ENCODE measurements around the gene TNFRSF21. TPM values are rescaled to one million over a fixed set of nuclear protein-coding genes. Genes with fewer than 3 reads are reported as not detected.

TNFRSF21 gene
- total RNA-seq, 1 experiment from 2014 or later = 106 TPM

GRCh38 chr6:47323321-47323720 is 13.6 kb upstream of the TNFRSF21 start:
- H3K4me3 ChIP-seq (ENCODE audit: low read length) = no peak overlapping the region
- no peak overlapping the region for H2AFZ ChIP-seq (ENCODE audit: low read length)
- BruUV-seq (replicated peaks) = no TSS peak
- no peaks in the 10 kb centered on the region for H3K36me3 ChIP-seq (ENCODE audit: low read depth, low read length)
- H4K20me1 ChIP-seq (ENCODE audit: low read length) = no peaks in the 10 kb centered on the region
- TF ChIP-seq EZH2phosphoT487 (IDR thresholded peaks at IDR 0.05; ENCODE audit: borderline replicate concordance, low read length) (no peak), CTCF (conservative IDR thresholded peaks at IDR 0.05; ENCODE audit: low read depth, low read length) (no peak), EZH2 (IDR thresholded peaks at IDR 0.05; ENCODE audit: low read length, unreplicated experiment) (no peak)
- H3K4me1 ChIP-seq (ENCODE audit: insufficient read depth, low read length) = no peaks in the 10 kb centered on the region
- H3F3A ChIP-seq (ENCODE audit: low read length, unreplicated experiment) = no peaks in the 10 kb centered on the region
- ChIA-PET POLR2A (ENCODE audit: unreplicated experiment) (no interaction called here), CTCF (no interaction called here)
- no peaks in the 10 kb centered on the region for H3K27me3 ChIP-seq (ENCODE audit: low read length)
- H3K79me2 ChIP-seq (ENCODE audit: low read length) = no peaks in the 10 kb centered on the region
- intact Hi-C loops (cut with micrococcal nuclease) = no loop called here
- H3K4me2 ChIP-seq (ENCODE audit: low read length) = no peak overlapping the region
- ATAC-seq = no peak
- no peaks in the 10 kb centered on the region for H3K9me2 ChIP-seq (replicated peaks; ENCODE audit: low read length)
- H3K9me3 ChIP-seq (ENCODE audit: low read length) = no peaks in the 10 kb centered on the region
- H3K9ac ChIP-seq (ENCODE audit: low read length) = no peak overlapping the region
- H3K27ac ChIP-seq (ENCODE audit: low read length) = no peak overlapping the region
- DNase-seq = no peak

- H2AFZ ChIP-seq (ENCODE audit: low read length) = no peak overlapping the region
- CTCF ChIA-PET = interaction anchor here (0.6 kb wide), 1 partner anchor 59 kb away, joined by 3 read pairs; no protein-coding TSS in a partner anchor
Observed at GRCh38 chr6:47321577-47321976, 11.9 kb upstream of the TNFRSF21 start.

More at GRCh38 chr6:47321577-47321976, 11.9 kb upstream of the TNFRSF21 start:
- Histone ChIP-seq H3F3A (ENCODE audit: low read length, unreplicated experiment) (no peaks in the 10 kb centered on the region), H3K9me3 (ENCODE audit: low read length) (no peaks in the 10 kb centered on the region), H3K79me2 (ENCODE audit: low read length) (no peaks in the 10 kb centered on the region), H3K36me3 (ENCODE audit: low read depth, low read length) (no peaks in the 10 kb centered on the region), H3K4me3 (ENCODE audit: low read length) (no peak overlapping the region), H3K27me3 (ENCODE audit: low read length) (no peaks in the 10 kb centered on the region), H3K4me1 (ENCODE audit: insufficient read depth, low read length) (no peaks in the 10 kb centered on the region), H3K9me2 (replicated peaks; ENCODE audit: low read length) (no peaks in the 10 kb centered on the region), H3K9ac (ENCODE audit: low read length) (no peak overlapping the region), H4K20me1 (ENCODE audit: low read length) (no peaks in the 10 kb centered on the region), H3K4me2 (ENCODE audit: low read length) (no peak overlapping the region), H3K27ac (ENCODE audit: low read length) (no peak overlapping the region)
- ATAC-seq (no peak), DNase-seq (no peak)
- intact Hi-C loops (cut with micrococcal nuclease) = no loop called here
- TF ChIP-seq CTCF (conservative IDR thresholded peaks at IDR 0.05; ENCODE audit: low read depth, low read length) (no peak), EZH2phosphoT487 (IDR thresholded peaks at IDR 0.05; ENCODE audit: borderline replicate concordance, low read length) (no peak), EZH2 (IDR thresholded peaks at IDR 0.05; ENCODE audit: low read length, unreplicated experiment) (no peak)
- POLR2A ChIA-PET (ENCODE audit: unreplicated experiment) = no interaction called here
- no TSS peak for BruUV-seq (replicated peaks)
